NCI-H2081 treated with DMSO at 0.1 percent for 48 hours (cell line): ENCODE measurements around the gene OR2A2.
"Not testable (repeated sequence)": the region's sequence is repeated elsewhere in the genome, so short reads cannot be mapped to it uniquely, and the experiment has no call there.

ENCODE experiments used
- DNase-seq: peaks from one replicate; lab custom pipeline; 2025; lab: John Stamatoyannopoulos, UW

The OR2A2 gene

GRCh38 chr7:144109283-144109682 lies at the start of gene OR2A2:
Gene OR2A2, plus strand, starts transcription at chr7:144109583. Its CDS starts 0 bp downstream, at chr7:144109583.
- DNase-seq = no peak

GRCh38 chr7:144063710-144064109 lies 45.7 kb upstream of the OR2A2 start:
- no peak for DNase-seq

- no peak for DNase-seq
These were observed 39.9 kb upstream of the OR2A2 start, which contains the start of gene OR2A25 for GRCh38 chr7:144069511-144069910. Gene OR2A25, plus strand, starts transcription at chr7:144069811. Its CDS starts 4,409 bp downstream, at chr7:144074220.

GRCh38 chr7:144069953-144070352 lies 39.4 kb upstream of the OR2A2 start:
- DNase-seq = no peak

GRCh38 chr7:144074374-144074773 lies 35.0 kb upstream of the OR2A2 start:
- DNase-seq = no peak

GRCh38 chr7:144085978-144086377 lies 23.4 kb upstream of the OR2A2 start, which contains the start of gene OR2A12:
Gene OR2A12, plus strand, starts transcription at chr7:144086278. Its CDS starts 8,830 bp downstream, at chr7:144095108.
- no peak for DNase-seq

GRCh38 chr7:144086730-144087129 lies 22.7 kb upstream of the OR2A2 start:
- no peak for DNase-seq

GRCh38 chr7:144087230-144087629 lies 22.2 kb upstream of the OR2A2 start:
- no peak for DNase-seq

- no peak for DNase-seq
These were observed 18.7 kb upstream of the OR2A2 start for GRCh38 chr7:144090667-144091066.

- no peak for DNase-seq
These were observed 10.6 kb upstream of the OR2A2 start for GRCh38 chr7:144098776-144099175.

GRCh38 chr7:144100607-144101006 lies 8.8 kb upstream of the OR2A2 start:
- no peak for DNase-seq

GRCh38 chr7:144102041-144102440 lies 7.3 kb upstream of the OR2A2 start:
- DNase-seq = no peak

GRCh38 chr7:144105211-144105610 lies 4.2 kb upstream of the OR2A2 start:
- no peak for DNase-seq

- DNase-seq = no peak
These were observed 889 bp downstream of the OR2A2 start for GRCh38 chr7:144110272-144110671.

GRCh38 chr7:144113651-144114050 lies 4.3 kb downstream of the OR2A2 start:
- DNase-seq = no peak

- no peak for DNase-seq
These were observed 9.0 kb downstream of the OR2A2 start for GRCh38 chr7:144118341-144118740.

- DNase-seq = no peak
These were observed 13.5 kb downstream of the OR2A2 start, which contains the start of gene OR2A14 for GRCh38 chr7:144122876-144123275. Gene OR2A14, plus strand, starts transcription at chr7:144123176. Its CDS starts 5,937 bp downstream, at chr7:144129113.

GRCh38 chr7:144127714-144128334 lies 18.4 kb downstream of the OR2A2 start:
- DNase-seq = peak; percentile 68

GRCh38 chr7:144129601-144130000 lies 20.2 kb downstream of the OR2A2 start:
- DNase-seq = not testable (repeated sequence)

GRCh38 chr7:144130730-144131129 lies 21.3 kb downstream of the OR2A2 start:
- no peak for DNase-seq

- no peak for DNase-seq
These were observed 22.9 kb downstream of the OR2A2 start for GRCh38 chr7:144132262-144132661.

- DNase-seq = no peak
These were observed 23.9 kb downstream of the OR2A2 start for GRCh38 chr7:144133307-144133706.

- DNase-seq = no peak
These were observed 24.7 kb downstream of the OR2A2 start for GRCh38 chr7:144134116-144134515.

GRCh38 chr7:144137501-144137900 lies 28.1 kb downstream of the OR2A2 start:
- no peak for DNase-seq
